Central memory CD8-positive, alpha-beta T cell (primary cell): ENCODE data around the gene ANKS6.

Experiments
- ATAC-seq: fragments of 150-1000 bp; cut with Tn5 transposase; replicated peaks from 2 replicates; pipeline ENCODE4 v1.10.0; 2022; ENCODE audit warnings: mild to moderate bottlenecking, moderate FRiP score, moderate number of reproducible peaks; ENCODE audit not compliant: poor library complexity, severe bottlenecking; ENCODE audit errors: extremely low read depth
- DNase-seq, 2 donors: peaks; one replicate each; pipeline ENCODE4 v3.0.0; 2021; ENCODE audit warnings: low spot score in 2 of 2
- H3K27ac Mint-ChIP-seq: one replicate; pipeline ENCODE4 v1.8.0; 2022; ENCODE audit warnings: low read depth, mild to moderate bottlenecking, moderate library complexity, mixed read lengths
- H3K27me3 Mint-ChIP-seq: one replicate; pipeline ENCODE4 v1.8.0; 2022; ENCODE audit warnings: mixed read lengths
- H3K36me3 Mint-ChIP-seq: one replicate; pipeline ENCODE4 v1.8.0; 2022; ENCODE audit warnings: mild to moderate bottlenecking, moderate library complexity, mixed read lengths; ENCODE audit not compliant: insufficient read depth
- H3K4me1 Mint-ChIP-seq: one replicate; pipeline ENCODE4 v1.8.0; 2022; ENCODE audit warnings: mixed read lengths
- H3K4me3 Mint-ChIP-seq: one replicate; pipeline ENCODE4 v1.8.0; 2022; ENCODE audit warnings: mild to moderate bottlenecking, moderate library complexity, mixed read lengths
- H3K9me3 Mint-ChIP-seq: one replicate; pipeline ENCODE4 v1.8.0; 2022; ENCODE audit warnings: mixed read lengths

Gene ANKS6

GRCh38 chr9:98772364-98773155 is 23.8 kb downstream of the ANKS6 start:
- ATAC-seq = no peak
- Mint-ChIP-seq H3K36me3 (peaks cover 8% of the 10 kb centered on the region), H3K9me3 (no peaks in the 10 kb centered on the region)

GRCh38 chr9:98771209-98771874 is 25.0 kb downstream of the ANKS6 start:
- DNase-seq (no peak), ATAC-seq (no peak)
- Mint-ChIP-seq H3K27ac (no peak overlapping the region), H3K4me3 (no peak overlapping the region), H3K4me1 (no peaks in the 10 kb centered on the region), H3K27me3 (no peaks in the 10 kb centered on the region), H3K9me3 (no peaks in the 10 kb centered on the region), H3K36me3 (peaks cover 9% of the 10 kb centered on the region)

More at GRCh38 chr9:98772364-98773155, 23.8 kb downstream of the ANKS6 start:
- no peaks in the 10 kb centered on the region for H3K27me3 Mint-ChIP-seq
- no peak overlapping the region for H3K27ac Mint-ChIP-seq
- no peak overlapping the region for H3K4me3 Mint-ChIP-seq
- DNase-seq = no peak
- H3K4me1 Mint-ChIP-seq = peaks cover 9% of the 10 kb centered on the region

- ATAC-seq = no peak
- H3K9me3 Mint-ChIP-seq = no peaks in the 10 kb centered on the region
- H3K4me3 Mint-ChIP-seq = no peak overlapping the region
- H3K36me3 Mint-ChIP-seq = peaks cover 7% of the 10 kb centered on the region
- H3K4me1 Mint-ChIP-seq = no peaks in the 10 kb centered on the region
- no peak for DNase-seq
- no peaks in the 10 kb centered on the region for H3K27me3 Mint-ChIP-seq
- no peak overlapping the region for H3K27ac Mint-ChIP-seq
These were observed 25.6 kb downstream of the ANKS6 start for GRCh38 chr9:98770717-98771116.

GRCh38 chr9:98768344-98768743 is 28.0 kb downstream of the ANKS6 start:
- Mint-ChIP-seq H3K9me3 (no peaks in the 10 kb centered on the region), H3K4me1 (no peaks in the 10 kb centered on the region), H3K27ac (no peak overlapping the region), H3K36me3 (peaks cover 4% of the 10 kb centered on the region), H3K4me3 (no peak overlapping the region), H3K27me3 (no peaks in the 10 kb centered on the region)
- DNase-seq (no peak), ATAC-seq (no peak)

GRCh38 chr9:98767915-98768314 is 28.4 kb downstream of the ANKS6 start:
- ATAC-seq (no peak), DNase-seq (no peak)
- Mint-ChIP-seq H3K9me3 (no peaks in the 10 kb centered on the region), H3K36me3 (peaks cover 4% of the 10 kb centered on the region), H3K4me1 (no peaks in the 10 kb centered on the region), H3K27ac (no peak overlapping the region), H3K4me3 (no peak overlapping the region), H3K27me3 (no peaks in the 10 kb centered on the region)

- Mint-ChIP-seq H3K27ac (no peak overlapping the region), H3K36me3 (peaks cover 4% of the 10 kb centered on the region), H3K4me1 (no peaks in the 10 kb centered on the region), H3K9me3 (no peaks in the 10 kb centered on the region), H3K27me3 (no peaks in the 10 kb centered on the region), H3K4me3 (no peak overlapping the region)
- DNase-seq = no peak
- ATAC-seq = no peak
These were observed 29.2 kb downstream of the ANKS6 start for GRCh38 chr9:98767196-98767595.

- DNase-seq (no peak), ATAC-seq (no peak)
- no peaks in the 10 kb centered on the region for H3K9me3 Mint-ChIP-seq
- H3K27me3 Mint-ChIP-seq = no peaks in the 10 kb centered on the region
- H3K4me1 Mint-ChIP-seq = no peaks in the 10 kb centered on the region
- H3K4me3 Mint-ChIP-seq = no peak overlapping the region
- peaks cover 4% of the 10 kb centered on the region for H3K36me3 Mint-ChIP-seq
- no peak overlapping the region for H3K27ac Mint-ChIP-seq
These were observed 29.8 kb downstream of the ANKS6 start for GRCh38 chr9:98766586-98766985.

- H3K4me3 Mint-ChIP-seq = no peak overlapping the region
- DNase-seq (no peak), ATAC-seq (no peak)
- no peaks in the 10 kb centered on the region for H3K27me3 Mint-ChIP-seq
- H3K9me3 Mint-ChIP-seq = no peaks in the 10 kb centered on the region
- H3K27ac Mint-ChIP-seq = no peak overlapping the region
- H3K4me1 Mint-ChIP-seq = no peaks in the 10 kb centered on the region
- H3K36me3 Mint-ChIP-seq = peaks cover 4% of the 10 kb centered on the region
These were observed 31.1 kb downstream of the ANKS6 start for GRCh38 chr9:98765256-98765655.

GRCh38 chr9:98763986-98764745 is 32.2 kb downstream of the ANKS6 start:
- H3K4me1 Mint-ChIP-seq = no peaks in the 10 kb centered on the region
- H3K4me3 Mint-ChIP-seq = no peak overlapping the region
- DNase-seq (no peak), ATAC-seq (no peak)
- H3K27me3 Mint-ChIP-seq = no peaks in the 10 kb centered on the region
- H3K27ac Mint-ChIP-seq = no peak overlapping the region
- peaks cover 4% of the 10 kb centered on the region for H3K36me3 Mint-ChIP-seq
- no peaks in the 10 kb centered on the region for H3K9me3 Mint-ChIP-seq

- no peaks in the 10 kb centered on the region for H3K4me1 Mint-ChIP-seq
- no peaks in the 10 kb centered on the region for H3K9me3 Mint-ChIP-seq
- H3K27me3 Mint-ChIP-seq = no peaks in the 10 kb centered on the region
- ATAC-seq (no peak), DNase-seq (no peak)
- H3K4me3 Mint-ChIP-seq = no peak overlapping the region
- no peaks in the 10 kb centered on the region for H3K36me3 Mint-ChIP-seq
- no peak overlapping the region for H3K27ac Mint-ChIP-seq
These were observed 36.1 kb downstream of the ANKS6 start for GRCh38 chr9:98760231-98760630.

GRCh38 chr9:98755006-98755618 is 41.2 kb downstream of the ANKS6 start:
- Mint-ChIP-seq H3K4me3 (no peak overlapping the region), H3K9me3 (no peaks in the 10 kb centered on the region), H3K27ac (no peak overlapping the region), H3K36me3 (peaks cover 7% of the 10 kb centered on the region), H3K4me1 (no peaks in the 10 kb centered on the region), H3K27me3 (no peaks in the 10 kb centered on the region)
- DNase-seq (no peak), ATAC-seq (no peak)

GRCh38 chr9:98751210-98751609 is 45.1 kb downstream of the ANKS6 start:
- Mint-ChIP-seq H3K9me3 (no peaks in the 10 kb centered on the region), H3K27me3 (no peaks in the 10 kb centered on the region), H3K36me3 (peaks cover 7% of the 10 kb centered on the region), H3K4me1 (no peaks in the 10 kb centered on the region), H3K4me3 (no peak overlapping the region), H3K27ac (no peak overlapping the region)
- no peak for ATAC-seq
- no peak for DNase-seq
